ENCODE data around the gene PHOX2A.

PHOX2A gene

DNA sequence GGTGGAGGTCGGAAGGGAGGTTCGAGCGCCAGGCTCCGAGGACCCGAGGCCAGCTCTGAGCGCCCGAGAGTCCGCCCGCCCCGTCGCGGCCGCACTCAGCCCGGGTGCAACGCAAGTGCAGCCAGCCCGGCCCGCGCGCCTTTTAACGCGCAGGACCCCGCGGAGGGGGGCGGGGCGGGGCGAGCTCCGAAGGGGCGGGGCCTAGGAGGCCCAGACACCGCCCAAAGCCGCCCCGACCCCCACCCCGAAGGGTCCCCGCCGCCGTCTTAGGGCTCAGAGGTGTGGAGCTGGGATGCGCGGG is at the start of gene PHOX2A:
PHOX2A (minus strand) TSS at position 117 of the 301 bp plus-strand sequence. CDS start 172 bp downstream, outside the sequence.
- no peaks in the 10 kb centered on the region for H3F3A ChIP-seq (ENCODE audit: insufficient read depth)
- no peaks in the 10 kb centered on the region for H3K27me3 ChIP-seq (ENCODE audit: low read length)
- no peak within 1 kb of the TSS for H3K4me2 ChIP-seq (ENCODE audit: low read depth, low read length, poor library complexity, severe bottlenecking)
- TF ChIP-seq, protein P1, sequence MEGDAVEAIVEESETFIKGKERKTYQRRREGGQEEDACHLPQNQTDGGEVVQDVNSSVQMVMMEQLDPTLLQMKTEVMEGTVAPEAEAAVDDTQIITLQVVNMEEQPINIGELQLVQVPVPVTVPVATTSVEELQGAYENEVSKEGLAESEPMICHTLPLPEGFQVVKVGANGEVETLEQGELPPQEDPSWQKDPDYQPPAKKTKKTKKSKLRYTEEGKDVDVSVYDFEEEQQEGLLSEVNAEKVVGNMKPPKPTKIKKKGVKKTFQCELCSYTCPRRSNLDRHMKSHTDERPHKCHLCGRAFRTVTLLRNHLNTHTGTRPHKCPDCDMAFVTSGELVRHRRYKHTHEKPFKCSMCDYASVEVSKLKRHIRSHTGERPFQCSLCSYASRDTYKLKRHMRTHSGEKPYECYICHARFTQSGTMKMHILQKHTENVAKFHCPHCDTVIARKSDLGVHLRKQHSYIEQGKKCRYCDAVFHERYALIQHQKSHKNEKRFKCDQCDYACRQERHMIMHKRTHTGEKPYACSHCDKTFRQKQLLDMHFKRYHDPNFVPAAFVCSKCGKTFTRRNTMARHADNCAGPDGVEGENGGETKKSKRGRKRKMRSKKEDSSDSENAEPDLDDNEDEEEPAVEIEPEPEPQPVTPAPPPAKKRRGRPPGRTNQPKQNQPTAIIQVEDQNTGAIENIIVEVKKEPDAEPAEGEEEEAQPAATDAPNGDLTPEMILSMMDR (IDR thresholded peaks at IDR 0.05; ENCODE audit: insufficient read depth, low read length, poor library complexity, severe bottlenecking) = no peak
- no peak for TF ChIP-seq EZH2phosphoT487 (conservative IDR thresholded peaks at IDR 0.05; ENCODE audit: low read length)
- no peaks in the 10 kb centered on the region for H3K36me3 ChIP-seq (ENCODE audit: low read length)
- H3K79me2 ChIP-seq (ENCODE audit: insufficient read depth, low read length) = no peaks in the 10 kb centered on the region
- H3K9me3 ChIP-seq (ENCODE audit: insufficient read depth, low read length) = no peaks in the 10 kb centered on the region
- no peaks in the 10 kb centered on the region for H4K20me1 ChIP-seq (ENCODE audit: low read depth, low read length)
- no peak within 1 kb of the TSS for H3K27ac ChIP-seq (ENCODE audit: low read depth, low read length)
- no peak within 1 kb of the TSS for H3K4me3 ChIP-seq (ENCODE audit: insufficient read depth, low read length, poor library complexity, severe bottlenecking)
- no peak within 1 kb of the TSS for H3K9ac ChIP-seq (ENCODE audit: low read length)
- H3K9me2 ChIP-seq (replicated peaks; ENCODE audit: insufficient read depth, low read length) = no peaks in the 10 kb centered on the region
- H2AFZ ChIP-seq (ENCODE audit: low read depth, low read length, severe bottlenecking) = no peak within 1 kb of the TSS

DNA sequence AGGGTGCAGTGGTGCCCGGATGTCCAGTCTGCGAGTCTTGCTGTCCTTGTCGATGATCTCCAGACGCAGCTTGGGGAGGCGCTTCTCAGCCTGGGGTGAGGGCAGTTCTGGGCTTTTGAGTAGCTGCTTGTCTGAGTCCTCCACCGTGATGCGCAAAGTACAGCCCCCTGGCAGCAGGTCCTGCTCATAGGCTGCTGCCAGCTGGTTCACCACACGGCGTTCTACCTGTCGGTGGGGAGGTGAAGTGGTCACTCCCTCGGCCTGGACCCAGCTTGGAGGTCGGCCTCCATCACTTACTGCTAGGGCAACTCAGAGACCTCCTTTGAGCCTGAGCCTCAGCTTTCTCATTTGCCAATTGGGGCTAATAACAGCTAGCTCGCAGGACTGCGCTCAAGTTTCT is 49.4 kb upstream of the PHOX2A start:
- TF ChIP-seq EZH2phosphoT487 (conservative IDR thresholded peaks at IDR 0.05; ENCODE audit: low read length) = no peak
- TF ChIP-seq, protein P1 (IDR thresholded peaks at IDR 0.05; ENCODE audit: insufficient read depth, low read length, poor library complexity, severe bottlenecking) = no peak
- Histone ChIP-seq H4K20me1 (ENCODE audit: low read depth, low read length) (no peaks in the 10 kb centered on the region), H3K4me3 (ENCODE audit: insufficient read depth, low read length, poor library complexity, severe bottlenecking) (no peak overlapping the region)

DNA sequence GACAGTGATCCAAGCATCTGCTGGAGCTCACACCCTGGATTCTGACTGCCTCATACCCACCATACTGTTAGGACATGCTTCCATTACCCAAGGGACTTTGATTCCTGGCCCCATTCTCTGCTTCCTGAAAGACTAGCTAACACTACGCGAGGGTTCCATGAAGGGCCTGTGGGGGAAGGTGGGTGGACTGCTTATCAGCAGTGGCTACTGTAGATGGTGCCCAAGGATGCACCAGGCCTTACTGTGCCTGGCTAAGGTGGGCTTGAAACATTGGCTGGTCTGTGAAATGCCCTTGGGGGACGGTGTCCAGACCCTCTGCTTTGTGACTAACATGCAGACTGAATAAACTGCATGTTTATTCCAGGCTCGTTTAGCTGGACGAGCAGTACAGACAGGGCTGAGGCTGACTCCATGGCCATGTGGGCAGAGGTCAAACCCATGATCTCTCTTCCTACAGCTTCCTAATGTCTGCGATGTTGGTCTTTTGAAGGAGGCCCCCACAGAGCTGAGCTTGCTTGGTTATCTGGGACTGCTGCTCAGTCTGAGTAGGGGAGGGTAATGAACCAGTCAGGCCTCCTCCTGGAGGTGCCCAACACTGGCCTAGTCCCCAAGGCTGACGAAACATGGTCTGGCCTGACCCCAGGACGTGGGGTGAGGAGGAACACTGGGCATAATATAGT is 48.3 kb upstream of the PHOX2A start:
- H3K79me2 ChIP-seq (ENCODE audit: insufficient read depth, low read length) = no peaks in the 10 kb centered on the region
- no peaks in the 10 kb centered on the region for H3K9me3 ChIP-seq (ENCODE audit: insufficient read depth, low read length)
- no peak overlapping the region for H3K9ac ChIP-seq (ENCODE audit: low read length)
- H3F3A ChIP-seq (ENCODE audit: insufficient read depth) = no peaks in the 10 kb centered on the region
- H4K20me1 ChIP-seq (ENCODE audit: low read depth, low read length) = no peaks in the 10 kb centered on the region
- H3K4me3 ChIP-seq (ENCODE audit: insufficient read depth, low read length, poor library complexity, severe bottlenecking) = no peak overlapping the region
- no peak overlapping the region for H3K27ac ChIP-seq (ENCODE audit: low read depth, low read length)
- H3K4me2 ChIP-seq (ENCODE audit: low read depth, low read length, poor library complexity, severe bottlenecking) = no peak overlapping the region
- H3K9me2 ChIP-seq (replicated peaks; ENCODE audit: insufficient read depth, low read length) = no peaks in the 10 kb centered on the region
- H3K27me3 ChIP-seq (ENCODE audit: low read length) = no peaks in the 10 kb centered on the region
- H2AFZ ChIP-seq (ENCODE audit: low read depth, low read length, severe bottlenecking) = no peak overlapping the region
- TF ChIP-seq, protein P1 (IDR thresholded peaks at IDR 0.05; ENCODE audit: insufficient read depth, low read length, poor library complexity, severe bottlenecking) = no peak
- TF ChIP-seq EZH2phosphoT487 (conservative IDR thresholded peaks at IDR 0.05; ENCODE audit: low read length) = no peak
- no peaks in the 10 kb centered on the region for H3K36me3 ChIP-seq (ENCODE audit: low read length)

More for the DNA sequence above, 49.4 kb upstream of the PHOX2A start:
- no peaks in the 10 kb centered on the region for H3K9me3 ChIP-seq (ENCODE audit: insufficient read depth, low read length)
- no peaks in the 10 kb centered on the region for H3K9me2 ChIP-seq (replicated peaks; ENCODE audit: insufficient read depth, low read length)
- no peaks in the 10 kb centered on the region for H3K79me2 ChIP-seq (ENCODE audit: insufficient read depth, low read length)
- no peak overlapping the region for H3K4me2 ChIP-seq (ENCODE audit: low read depth, low read length, poor library complexity, severe bottlenecking)
- H3F3A ChIP-seq (ENCODE audit: insufficient read depth) = no peaks in the 10 kb centered on the region
- no peaks in the 10 kb centered on the region for H3K36me3 ChIP-seq (ENCODE audit: low read length)
- H3K9ac ChIP-seq (ENCODE audit: low read length) = no peak overlapping the region
- H3K27ac ChIP-seq (ENCODE audit: low read depth, low read length) = no peak overlapping the region
- H3K27me3 ChIP-seq (ENCODE audit: low read length) = no peaks in the 10 kb centered on the region
- no peak overlapping the region for H2AFZ ChIP-seq (ENCODE audit: low read depth, low read length, severe bottlenecking)

Measured in SU-DHL-6 (cell line).